MM.1S (cell line): ENCODE results near the gene IGF1R.

Experiments used
- DNase-seq: peaks from one replicate; pipeline ENCODE4 v3.0.0-alpha.2; 2015
- H2AFZ ChIP-seq: fragments of 300-600 bp; sonication (generic); 2 replicates; pipeline ENCODE4 v1.6.0; 2016; ENCODE audit warnings: antibody characterized with exemption, low read length
- H3F3A ChIP-seq: fragments of 300-600 bp; sonication (generic); 2 replicates; pipeline ENCODE4 v1.6.1; 2016; ENCODE audit warnings: mild to moderate bottlenecking, antibody characterized with exemption, low read length, moderate library complexity, mixed read lengths; ENCODE audit not compliant: insufficient read depth
- H3K27ac ChIP-seq: fragments of 300-600 bp; sonication (generic); 2 replicates; pipeline ENCODE4 v1.5.1; 2016; ENCODE audit warnings: mild to moderate bottlenecking, low read length
- H3K27me3 ChIP-seq: fragments of 300-600 bp; sonication (generic); replicated peaks from 2 replicates; pipeline ENCODE4 v1.6.0; 2016; ENCODE audit warnings: low read length; ENCODE audit not compliant: insufficient read depth
- H3K36me3 ChIP-seq: fragments of 300-600 bp; sonication (generic); replicated peaks from 2 replicates; pipeline ENCODE4 v1.6.1; 2016; ENCODE audit warnings: mild to moderate bottlenecking, low read length, mixed read lengths; ENCODE audit not compliant: insufficient read depth
- H3K4me1 ChIP-seq: fragments of 300-600 bp; sonication (generic); 2 replicates; pipeline ENCODE4 v1.6.1; 2016; ENCODE audit warnings: low read length, mixed read lengths
- H3K4me2 ChIP-seq: fragments of 300-600 bp; sonication (generic); 2 replicates; pipeline ENCODE4 v1.6.0; 2016; ENCODE audit warnings: low read depth, low read length
- H3K4me3 ChIP-seq: fragments of 300-600 bp; sonication (generic); 2 replicates; pipeline ENCODE4 v1.5.1; 2016; ENCODE audit warnings: low read length, mixed read lengths
- H3K79me2 ChIP-seq: fragments of 300-600 bp; sonication (generic); 2 replicates; pipeline ENCODE4 v1.6.1; 2016; ENCODE audit warnings: mixed run types, low read length, mixed read lengths
- H3K9ac ChIP-seq: fragments of 300-600 bp; sonication (generic); 2 replicates; pipeline ENCODE4 v1.6.1; 2016; ENCODE audit warnings: low read length, mixed read lengths
- H3K9me2 ChIP-seq: fragments of 300-600 bp; sonication (generic); replicated peaks from 2 replicates; pipeline ENCODE4 v1.6.1; 2016; ENCODE audit warnings: mild to moderate bottlenecking, low read length, mixed read lengths; ENCODE audit not compliant: insufficient read depth
- H3K9me3 ChIP-seq: fragments of 300-600 bp; sonication (generic); replicated peaks from 2 replicates; pipeline ENCODE4 v1.6.1; 2016; ENCODE audit warnings: mild to moderate bottlenecking, low read length, mixed read lengths; ENCODE audit not compliant: insufficient read depth
- H4K20me1 ChIP-seq: fragments of 300-600 bp; sonication (generic); 2 replicates; pipeline ENCODE4 v1.6.1; 2016; ENCODE audit warnings: mild to moderate bottlenecking, low read length, moderate library complexity, mixed read lengths; ENCODE audit not compliant: insufficient read depth
- CTCF ChIP-seq: fragments of 300-600 bp; sonication (generic); IDR thresholded peaks from 2 replicates; pipeline ENCODE4 v1.5.1; 2016; ENCODE audit warnings: antibody characterized with exemption, low read length, mixed read lengths
- EZH2 ChIP-seq: fragments of 300-600 bp; sonication (generic); optimal IDR thresholded peaks from 2 replicates; pipeline ENCODE3; 2017; ENCODE audit warnings: low read depth, mild to moderate bottlenecking, antibody characterized with exemption, low read length, mixed read lengths
- EZH2phosphoT487 ChIP-seq: fragments of 300-600 bp; sonication (generic); IDR thresholded peaks from 2 replicates; pipeline ENCODE4 v1.6.1; 2018; ENCODE audit warnings: antibody characterized with exemption, low read length

Gene IGF1R

GRCh38 chr15:98763179-98763578 is 114.8 kb downstream of the IGF1R start:
- Histone ChIP-seq H3K4me2 (no peak overlapping the region), H3K79me2 (peaks cover 87% of the 10 kb centered on the region)

GRCh38 chr15:98764291-98764690 is 116.0 kb downstream of the IGF1R start:
- no peak for TF ChIP-seq EZH2
- TF ChIP-seq CTCF, result no peak
- no peak for TF ChIP-seq EZH2phosphoT487

More at GRCh38 chr15:98763179-98763578, 114.8 kb downstream of the IGF1R start:
- Histone ChIP-seq H3K27ac (no peak overlapping the region), H3K9ac (no peak overlapping the region), H3K27me3 (no peaks in the 10 kb centered on the region), H3K4me1 (no peaks in the 10 kb centered on the region), H3K9me2 (no peaks in the 10 kb centered on the region), H4K20me1 (no peaks in the 10 kb centered on the region), H3F3A (no peaks in the 10 kb centered on the region), H2AFZ (no peak overlapping the region), H3K36me3 (no peaks in the 10 kb centered on the region), H3K9me3 (no peaks in the 10 kb centered on the region), H3K4me3 (no peak overlapping the region)
- no peak for TF ChIP-seq EZH2
- TF ChIP-seq EZH2phosphoT487, result no peak
- no peak for TF ChIP-seq CTCF
- DNase-seq, result no peak

GRCh38 chr15:98765610-98766009 is 117.3 kb downstream of the IGF1R start:
- H3K4me1 ChIP-seq, result no peaks in the 10 kb centered on the region
- H3K36me3 ChIP-seq, result no peaks in the 10 kb centered on the region
- no peak for DNase-seq
- H3K9me3 ChIP-seq, result no peaks in the 10 kb centered on the region
- H3K27ac ChIP-seq, result no peak overlapping the region
- peaks cover 70% of the 10 kb centered on the region for H3K79me2 ChIP-seq
- H3F3A ChIP-seq, result no peaks in the 10 kb centered on the region
- TF ChIP-seq CTCF (no peak), EZH2 (no peak), EZH2phosphoT487 (no peak)
- H2AFZ ChIP-seq, result no peak overlapping the region
- no peak overlapping the region for H3K9ac ChIP-seq
- no peaks in the 10 kb centered on the region for H4K20me1 ChIP-seq
- no peaks in the 10 kb centered on the region for H3K27me3 ChIP-seq
- no peak overlapping the region for H3K4me2 ChIP-seq
- H3K4me3 ChIP-seq, result no peak overlapping the region
- no peaks in the 10 kb centered on the region for H3K9me2 ChIP-seq

More at GRCh38 chr15:98764291-98764690, 116.0 kb downstream of the IGF1R start:
- Histone ChIP-seq H3K27me3 (no peaks in the 10 kb centered on the region), H3K4me3 (no peak overlapping the region), H4K20me1 (no peaks in the 10 kb centered on the region), H3K9me3 (no peaks in the 10 kb centered on the region), H3K4me1 (no peaks in the 10 kb centered on the region), H3K36me3 (no peaks in the 10 kb centered on the region), H3K4me2 (no peak overlapping the region), H2AFZ (no peak overlapping the region), H3K27ac (no peak overlapping the region), H3F3A (no peaks in the 10 kb centered on the region), H3K9ac (no peak overlapping the region), H3K79me2 (peaks cover 77% of the 10 kb centered on the region), H3K9me2 (no peaks in the 10 kb centered on the region)
- no peak for DNase-seq

DNA sequence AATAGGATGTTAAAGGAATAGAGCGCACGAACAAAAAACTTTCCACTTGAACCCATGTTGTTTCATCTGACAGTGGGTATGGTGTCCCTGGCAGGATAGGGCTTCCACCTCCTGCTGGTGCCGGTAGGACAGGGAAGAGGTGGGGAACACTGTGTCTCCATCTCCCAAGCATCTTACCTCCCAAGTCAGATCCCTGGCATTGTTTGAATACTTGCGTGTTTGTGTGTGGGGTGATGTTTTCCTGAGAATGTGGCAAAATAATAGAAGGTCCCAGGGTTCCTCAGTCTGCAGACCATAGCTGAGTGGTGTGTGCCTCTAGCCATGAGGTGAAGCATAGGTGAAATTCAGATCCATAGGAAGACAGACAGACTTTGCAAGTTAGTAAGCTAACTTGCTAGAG is 119.4 kb downstream of the IGF1R start:
- no peaks in the 10 kb centered on the region for H3K4me1 ChIP-seq
- no peak overlapping the region for H3K27ac ChIP-seq
- DNase-seq, result no peak
- no peaks in the 10 kb centered on the region for H3F3A ChIP-seq
- H3K79me2 ChIP-seq, result peaks cover 68% of the 10 kb centered on the region
- no peak overlapping the region for H3K4me2 ChIP-seq
- H2AFZ ChIP-seq, result no peak overlapping the region
- no peaks in the 10 kb centered on the region for H3K9me2 ChIP-seq
- H3K9me3 ChIP-seq, result no peaks in the 10 kb centered on the region
- TF ChIP-seq EZH2 (no peak), EZH2phosphoT487 (no peak), CTCF (no peak)
- no peaks in the 10 kb centered on the region for H3K27me3 ChIP-seq
- no peak overlapping the region for H3K9ac ChIP-seq
- H3K36me3 ChIP-seq, result no peaks in the 10 kb centered on the region
- H3K4me3 ChIP-seq, result no peak overlapping the region
- no peaks in the 10 kb centered on the region for H4K20me1 ChIP-seq
